Right lobe of liver (tissue), 6 donors: ENCODE results near the gene NCBP1. TPM values are rescaled to one million over a fixed set of nuclear protein-coding genes. Genes with fewer than 3 reads are reported as not detected.

Source experiments
- ATAC-seq, 4 donors: fragments of 200-7000 bp; cut with Tn5 transposase; one replicate each; pipeline ENCODE4 v1.9.1; 2020; ENCODE audit warnings: mild to moderate bottlenecking in 4 of 4, moderate library complexity in 4 of 4
- DNase-seq, 3 donors: peaks; one replicate each; pipeline ENCODE4 v3.0.0-alpha.2; 2020
- H3K27ac ChIP-seq, 3 donors: fragments of 200-600 bp; one replicate each; pipeline ENCODE4 v1.8.0; 2022
- H3K27me3 ChIP-seq, 2 donors: fragments of 200-600 bp; one replicate each; pipeline ENCODE4 v1.8.0; 2022
- H3K36me3 ChIP-seq, 4 donors: fragments of 200-600 bp; sonication (generic) in 1 of 4; one replicate each; pipeline versions ENCODE4 v1.5.1 to v1.8.0; 2017 to 2022; ENCODE audit warnings: control low read depth in 1 of 4
- H3K4me1 ChIP-seq, 4 donors: fragments of 200-600 bp; sonication (generic) in 1 of 4; one replicate each; pipeline versions ENCODE4 v1.5.1 to v1.8.0; 2017 to 2022; ENCODE audit warnings: control low read depth in 1 of 4
- H3K4me3 ChIP-seq, 3 donors: fragments of 200-600 bp; one replicate each; pipeline ENCODE4 v1.8.0; 2022
- H3K9me3 ChIP-seq, 4 donors: fragments of 200-600 bp; sonication (generic) in 1 of 4; one replicate each; pipeline versions ENCODE4 v1.5.1 to v1.8.0; 2017 to 2022; ENCODE audit warnings: control low read depth in 1 of 4
- CTCF ChIP-seq, 4 donors: fragments of 200-600 bp in 3 of 4; fragments of 450-650 bp in 1 of 4; IDR thresholded peaks; one replicate each; pipeline versions ENCODE4 v1.5.1 to v1.8.0; 2016 to 2022; ENCODE audit warnings: antibody characterized with exemption in 4 of 4, mild to moderate bottlenecking in 2 of 4
- POLR2A ChIP-seq: fragments of 450-650 bp; IDR thresholded peaks from one replicate; pipeline ENCODE4 v1.6.1; 2017; ENCODE audit warnings: antibody characterized with exemption, mild to moderate bottlenecking
- WGBS: methylation state at CpG from one replicate; pipeline ENCODE4 v1.1.6; 2018; ENCODE audit warnings: low coverage, low lambda C conversion rate; ENCODE audit not compliant: insufficient coverage; ENCODE audit errors: missing lambda C conversion rate; 5-methylcytosine and 5-hydroxymethylcytosine counted together
- intact Hi-C, 2 donors: fragments of 100-400 bp; cut with DNase I; formaldehyde crosslinking; loops; one replicate each; pipeline versions ENCODE4 v1.11.2 to v1.14.1; 2022
- total RNA-seq, 6 experiments: library from RNA; depleted of rRNA in 2 of 6; stranded (reverse); fragments of >200 nt in 2 of 6; fragmentation: NEBNext Ultra II Directional in 3 of 6; extraction: Animal tissue kit (Norgen Biotek cat#: 25700) in 3 of 6; gene quantifications; one replicate each; pipeline versions ENCODE4 v1.1.0 to v1.2.4, GENCODE V29; 2016 to 2023
- donor health status: DM: no; HTN: yes; CAD: no.
- donor health status: DM: no; HTN: no; CAD: no.
- donor health status: DM: no; HTN: no; CAD: no.
- donor health status: DM: no; HTN: yes; CAD: no.
- donor health status: DM: no; HTN: yes; CAD: no.

The NCBP1 gene
- total RNA-seq, 6 experiments from 2014 or later: 10.9 to 15.3 (median 12.5) TPM

- ATAC-seq: no peak
- TF ChIP-seq POLR2A (no peak), CTCF (IDR thresholded peaks at IDR 0.05) (no peak)
- H3K27me3 ChIP-seq: no peaks in the 10 kb centered on the region
- intact Hi-C loops: no loop called here
- 94% methylated on average over 2 of the region's 2 CpGs for WGBS
- H3K9me3 ChIP-seq: no peaks in the 10 kb centered on the region
- no peak overlapping the region for H3K27ac ChIP-seq
- no peak for DNase-seq
- H3K4me1 ChIP-seq: no peaks in the 10 kb centered on the region
- no peaks in the 10 kb centered on the region for H3K36me3 ChIP-seq
- no peak overlapping the region for H3K4me3 ChIP-seq
These were observed 87.8 kb downstream of the NCBP1 start for GRCh38 chr9:97721396-97721795.

GRCh38 chr9:97722331-97722730 is 88.7 kb downstream of the NCBP1 start:
- no peaks in the 10 kb centered on the region for H3K27me3 ChIP-seq
- no peak for TF ChIP-seq POLR2A
- TF ChIP-seq CTCF (IDR thresholded peaks at IDR 0.05): no peak

More at GRCh38 chr9:97722331-97722730, 88.7 kb downstream of the NCBP1 start:
- Histone ChIP-seq H3K4me1 (no peaks in the 10 kb centered on the region), H3K9me3 (no peaks in the 10 kb centered on the region), H3K36me3 (no peaks in the 10 kb centered on the region), H3K4me3 (no peak overlapping the region), H3K27ac (no peak overlapping the region)
- DNase-seq: no peak
- 49% methylated on average over 2 of the region's 2 CpGs for WGBS
- intact Hi-C loops: no loop called here
- ATAC-seq: no peak

Other genes starting within 250 kb of the NCBP1 start
- gene TDRD7, start 221.7 kb upstream of the NCBP1 start, total RNA-seq: 1 to 10 TPM; 4.2 to 8.7 (median 6.8) TPM
- gene TMOD1, start 132.2 kb upstream of the NCBP1 start, total RNA-seq: 10 to 100 TPM in 4 of 6 experiments, 1 to 10 TPM in 2; 5.9 to 14.3 (median 12.7) TPM
- gene TSTD2, start 453 bp upstream of the NCBP1 start, total RNA-seq: 10 to 100 TPM in 1 of 6 experiments, 1 to 10 TPM in 5; 7.9 to 10.2 (median 9.0) TPM
- gene XPA, start 63.5 kb downstream of the NCBP1 start, total RNA-seq: 1 to 10 TPM; 4.4 to 9.0 (median 6.7) TPM
- gene FOXE1, start 219.4 kb downstream of the NCBP1 start, total RNA-seq: not detected